HepG2 (cell line): Measurements from ENCODE around the gene CFTR. TPM values are rescaled to one million over a fixed set of nuclear protein-coding genes. Genes with fewer than 3 reads are reported as not detected.

Experiments used
- ATAC-seq: fragments of 200-7000 bp; cut with Tn5 transposase; 3 replicates; pipeline ENCODE4 v1.9.1; 2020; ENCODE audit warnings: mild to moderate bottlenecking, moderate library complexity
- BruUV-seq: library from RNA; stranded (reverse); fragments of 400-500 nt; replicated peaks from 2 replicates; lab custom pipeline; 2021; lab: Mats Ljungman, UMichigan
- CTCF ChIA-PET: fragments of 300-600 bp; formaldehyde crosslinking; extraction: SDS; loops from one replicate; lab custom pipeline; 2021; ENCODE audit warnings: low total read pairs, inconsistent platforms, low intra/inter-chr PET ratio; lab: Yijun Ruan, JAX
- POLR2A ChIA-PET: fragments of 350-600 bp; sonication (Branson Sonifier 250); formaldehyde crosslinking; loops from one replicate; lab custom pipeline; 2020; ENCODE audit warnings: antibody characterized with exemption, inconsistent platforms; lab: Yijun Ruan, JAX
- DNase-seq: peaks from one replicate; pipeline ENCODE4 v3.0.0-alpha.2; 2015; ENCODE audit warnings: low spot score
- FAIRE-seq: peaks from 3 replicates; lab custom pipeline; 2011; peaks lifted over from hg19 to GRCh38; lab: Jason Lieb, UNC
- H2AFZ ChIP-seq: one replicate; pipeline ENCODE4 v1.6.1; 2011; ENCODE audit warnings: low read length, inconsistent platforms
- H3K27ac ChIP-seq: fragments of 300-600 bp; 3 replicates; pipeline ENCODE4 v1.8.0; 2011; ENCODE audit warnings: mixed run types, mild to moderate bottlenecking, mixed read lengths, low read length, inconsistent platforms; ENCODE audit not compliant: insufficient read depth; ENCODE audit errors: extremely low read length
- H3K27me3 ChIP-seq, 2 experiments: fragments of 200-600 bp in 1 of 2; 2 replicates in 1 of 2; 3 replicates in 1 of 2; pipeline versions ENCODE4 v1.6.0 to v1.8.0; 2011; ENCODE audit warnings: low read length in 2 of 2, mild to moderate bottlenecking in 2 of 2, moderate library complexity in 2 of 2, inconsistent platforms in 1 of 2; ENCODE audit not compliant: insufficient read depth in 2 of 2, control insufficient read depth in 1 of 2
- H3K36me3 ChIP-seq, 2 experiments: fragments of 200-600 bp in 1 of 2; replicated peaks in 1 of 2; 2 replicates in 1 of 2; 3 replicates in 1 of 2; pipeline versions ENCODE4 v1.5.1 to v1.8.0; 2011; ENCODE audit warnings: low read length in 2 of 2, inconsistent platforms in 1 of 2; ENCODE audit not compliant: insufficient read depth in 2 of 2, control insufficient read depth in 1 of 2
- H3K4me1 ChIP-seq: 2 replicates; pipeline ENCODE4 v1.5.1; 2012; ENCODE audit warnings: low read length, inconsistent platforms; ENCODE audit not compliant: insufficient read depth
- H3K4me2 ChIP-seq: 2 replicates; pipeline ENCODE4 v1.6.0; 2011; ENCODE audit warnings: low read depth, low read length, inconsistent platforms
- H3K4me3 ChIP-seq, 3 experiments: fragments of 200-600 bp in 1 of 3; sonication (generic), shearing (Covaris generic) in 1 of 3; replicated peaks in 1 of 3; 2 replicates each; pipeline ENCODE4 v1.5.1; 2011 to 2016; ENCODE audit warnings: low read length in 3 of 3, inconsistent platforms in 2 of 3, low read depth in 2 of 3, mild to moderate bottlenecking in 2 of 3, control low read depth in 1 of 3, mixed read lengths in 1 of 3; ENCODE audit not compliant: insufficient read depth in 1 of 3
- H3K79me2 ChIP-seq: one replicate; pipeline ENCODE4 v1.6.1; 2011; ENCODE audit warnings: low read length, inconsistent platforms; ENCODE audit not compliant: insufficient read depth
- H3K9ac ChIP-seq: 2 replicates; pipeline ENCODE4 v1.6.0; 2011; ENCODE audit warnings: mild to moderate bottlenecking, low read depth, low read length, inconsistent platforms; ENCODE audit not compliant: insufficient read depth
- H3K9me3 ChIP-seq: 2 replicates; pipeline ENCODE4 v1.5.1; 2012; ENCODE audit warnings: mild to moderate bottlenecking, low read length
- H4K20me1 ChIP-seq: 2 replicates; pipeline ENCODE4 v1.6.0; 2011; ENCODE audit warnings: inconsistent platforms, mild to moderate bottlenecking, low read length, moderate library complexity; ENCODE audit not compliant: insufficient read depth
- CHCHD3 ChIP-seq: sonication (generic); formaldehyde crosslinking; IDR thresholded peaks from 2 replicates; pipeline ENCODE4 v1.8.0; 2022; ENCODE audit warnings: mild to moderate bottlenecking, missing genetic modification reagents, moderate library complexity
- DNMT1 ChIP-seq: sonication (generic); formaldehyde crosslinking; IDR thresholded peaks from 2 replicates; pipeline ENCODE4 v1.5.1; 2020; ENCODE audit warnings: mild to moderate bottlenecking, missing genetic modification reagents
- KLF9 ChIP-seq: IDR thresholded peaks from 2 replicates; pipeline ENCODE4 v1.6.1; 2016; ENCODE audit warnings: low read depth
- NFYB ChIP-seq: sonication (generic); formaldehyde crosslinking; IDR thresholded peaks from 2 replicates; pipeline ENCODE4 v1.4.0; 2020; ENCODE audit warnings: missing genetic modification reagents
- SAFB2 ChIP-seq: sonication (generic); formaldehyde crosslinking; IDR thresholded peaks from 2 replicates; pipeline ENCODE4 v1.5.1; 2020; ENCODE audit warnings: missing genetic modification reagents, low read depth, mild to moderate bottlenecking, borderline replicate concordance
- SNAPC5 ChIP-seq: sonication (generic); formaldehyde crosslinking; IDR thresholded peaks from 2 replicates; pipeline ENCODE4 v1.8.1; 2023; ENCODE audit warnings: mild to moderate bottlenecking, missing genetic modification reagents, borderline replicate concordance
- ZBTB49 ChIP-seq: sonication (generic); formaldehyde crosslinking; IDR thresholded peaks from 2 replicates; pipeline ENCODE4 v1.4.0; 2020; ENCODE audit warnings: missing genetic modification reagents, borderline replicate concordance
- ZNF850 ChIP-seq: sonication (generic); formaldehyde crosslinking; conservative IDR thresholded peaks from 2 replicates; pipeline ENCODE4 v1.9.0; 2021; ENCODE audit warnings: mild to moderate bottlenecking, missing genetic modification reagents
- ZSCAN25 ChIP-seq: sonication (generic); formaldehyde crosslinking; IDR thresholded peaks from 2 replicates; pipeline ENCODE4 v1.8.0; 2022; ENCODE audit warnings: mild to moderate bottlenecking, missing genetic modification reagents
- WGBS: methylation state at CpG from one replicate; pipeline ENCODE4 v1.1.6; 2017; ENCODE audit warnings: low lambda C conversion rate; 5-methylcytosine and 5-hydroxymethylcytosine counted together
- in situ Hi-C: cut with HindIII; loops from 2 replicates; pipeline ENCODE4 v1.10.0; 2017; ENCODE audit warnings: low pct_unique_long_range_greater_than_20kb; ENCODE audit not compliant: extremely low pct_ligation_motif_present
- intact Hi-C: fragments of 100-400 bp; cut with micrococcal nuclease; formaldehyde crosslinking; loops from one replicate; pipeline ENCODE4 v1.10.0; 2022; ENCODE audit not compliant: unreplicated experiment
- polyA plus RNA-seq, 8 experiments: library from polyadenylated mRNA; depleted of rRNA in 3 of 8; stranded (reverse) in 7 of 8; unstranded in 1 of 8; fragments of >200 nt; fragmentation: Illumina TruSeq in 4 of 8; extraction: Trizol in 4 of 8; gene quantifications; 2 replicates each; pipeline versions ENCODE4 v1.2.1 to v1.2.3, GENCODE V29; 2011 to 2016; ENCODE audit warnings: low read depth in 4 of 8, missing spikeins in 1 of 8, mixed read lengths in 1 of 8; ENCODE audit not compliant: insufficient read depth in 1 of 8
- total RNA-seq, 5 experiments: library from RNA; depleted of rRNA; stranded (reverse); fragments of >200 nt; fragmentation: Illumina TruSeq; extraction: Trizol; gene quantifications; 2 replicates each; pipeline ENCODE4 v1.2.3, GENCODE V29; 2016; ENCODE audit warnings: low read depth in 1 of 5

The CFTR gene
- total and polyA plus RNA-seq, 2 of the 13 experiments (the other 11 are each of a cell fraction or from before 2014, with no cell fraction given): not detected

GRCh38 chr7:117489430-117489829, 9.6 kb downstream of the CFTR start:
- no peaks in the 10 kb centered on the region for H3K79me2 ChIP-seq
- H3K27me3 ChIP-seq: no peaks in the 10 kb centered on the region
- H3K9ac ChIP-seq: no peak overlapping the region
- H3K36me3 ChIP-seq: no peaks in the 10 kb centered on the region
- no peak overlapping the region for H3K27ac ChIP-seq
- ChIA-PET CTCF (no interaction called here), POLR2A (no interaction called here)
- WGBS: 59% methylated on average over 2 of the region's 2 CpGs
- TF ChIP-seq ZNF850 (CRISPR knock-in tag) (no peak), CHCHD3 (CRISPR knock-in tag) (no peak), SAFB2 (CRISPR knock-in tag) (no peak), NFYB (CRISPR knock-in tag) (no peak), ZBTB49 (no peak), KLF9 (CRISPR knock-in tag) (no peak), DNMT1 (CRISPR knock-in tag) (no peak), SNAPC5 (CRISPR knock-in tag) (no peak), ZSCAN25 (CRISPR knock-in tag) (no peak)
- intact Hi-C loops: loop anchor here (10.0 kb wide), 1 partner anchor 165 kb away; no protein-coding TSS in a partner anchor
- H2AFZ ChIP-seq: no peak overlapping the region
- no peak for FAIRE-seq
- no peak for DNase-seq
- no peaks in the 10 kb centered on the region for H4K20me1 ChIP-seq
- peaks cover 13% of the 10 kb centered on the region for H3K4me1 ChIP-seq
- no peak overlapping the region for H3K4me2 ChIP-seq
- no TSS peak for BruUV-seq
- H3K9me3 ChIP-seq: no peaks in the 10 kb centered on the region
- no peak for ATAC-seq
- H3K4me3 ChIP-seq: no peak overlapping the region
- in situ Hi-C loops: no loop called here
